HepG2 (cell line): ENCODE measurements around the gene SNX9. TPM values are rescaled to one million over a fixed set of nuclear protein-coding genes. Genes with fewer than 3 reads are reported as not detected.

Experiments used
- ADNP ChIP-seq: sonication (generic); formaldehyde crosslinking; IDR thresholded peaks from 2 replicates; pipeline ENCODE4 v1.4.0; 2020; ENCODE audit warnings: missing genetic modification reagents
- ATF6 ChIP-seq: sonication (generic); formaldehyde crosslinking; conservative IDR thresholded peaks from 2 replicates; pipeline ENCODE4 v1.4.0; 2020; ENCODE audit warnings: missing genetic modification reagents
- EED ChIP-seq: sonication (generic); formaldehyde crosslinking; IDR thresholded peaks from 2 replicates; pipeline ENCODE4 v1.5.0; 2020; ENCODE audit warnings: mild to moderate bottlenecking, missing genetic modification reagents
- MTERF4 ChIP-seq: sonication (generic); formaldehyde crosslinking; IDR thresholded peaks from 2 replicates; pipeline ENCODE4 v1.8.0; 2023; ENCODE audit warnings: mild to moderate bottlenecking, missing genetic modification reagents
- NFIC ChIP-seq: IDR thresholded peaks from 2 replicates; pipeline ENCODE4 v1.6.1; 2012; ENCODE audit warnings: mild to moderate bottlenecking, low read length, inconsistent platforms
- REPIN1 ChIP-seq: sonication (generic); formaldehyde crosslinking; IDR thresholded peaks from 2 replicates; pipeline ENCODE4 v1.8.0; 2022; ENCODE audit warnings: missing genetic modification reagents, low read depth, mild to moderate bottlenecking, borderline replicate concordance
- SMYD3 ChIP-seq: sonication (generic); formaldehyde crosslinking; IDR thresholded peaks from 2 replicates; pipeline ENCODE4 v1.8.1; 2023; ENCODE audit warnings: mild to moderate bottlenecking, missing genetic modification reagents
- ZBTB10 ChIP-seq: sonication (generic); formaldehyde crosslinking; IDR thresholded peaks from 2 replicates; pipeline ENCODE4 v1.4.0; 2020; ENCODE audit warnings: missing genetic modification reagents, borderline replicate concordance
- ZBTB14 ChIP-seq: sonication (generic); formaldehyde crosslinking; IDR thresholded peaks from 2 replicates; pipeline ENCODE4 v1.4.0; 2020; ENCODE audit warnings: missing genetic modification reagents
- ZBTB34 ChIP-seq: sonication (generic); formaldehyde crosslinking; IDR thresholded peaks from 2 replicates; pipeline ENCODE4 v1.8.0; 2022; ENCODE audit warnings: mild to moderate bottlenecking, missing genetic modification reagents
- ZFP82 ChIP-seq: sonication (generic); formaldehyde crosslinking; IDR thresholded peaks from 2 replicates; pipeline ENCODE4 v1.5.1; 2020; ENCODE audit warnings: mild to moderate bottlenecking, missing genetic modification reagents, borderline replicate concordance
- ZNF567 ChIP-seq: sonication (generic); formaldehyde crosslinking; IDR thresholded peaks from 2 replicates; pipeline ENCODE4 v1.8.1; 2023; ENCODE audit warnings: mild to moderate bottlenecking, missing genetic modification reagents, borderline replicate concordance
- polyA plus RNA-seq, 8 experiments: library from polyadenylated mRNA; depleted of rRNA in 3 of 8; stranded (reverse) in 7 of 8; unstranded in 1 of 8; fragments of >200 nt; fragmentation: Illumina TruSeq in 4 of 8; extraction: Trizol in 4 of 8; gene quantifications; 2 replicates each; pipeline versions ENCODE4 v1.2.1 to v1.2.3, GENCODE V29; 2011 to 2016; ENCODE audit warnings: low read depth in 4 of 8, missing spikeins in 1 of 8, mixed read lengths in 1 of 8; ENCODE audit not compliant: insufficient read depth in 1 of 8
- total RNA-seq, 5 experiments: library from RNA; depleted of rRNA; stranded (reverse); fragments of >200 nt; fragmentation: Illumina TruSeq; extraction: Trizol; gene quantifications; 2 replicates each; pipeline ENCODE4 v1.2.3, GENCODE V29; 2016; ENCODE audit warnings: low read depth in 1 of 5

SNX9 gene
- total and polyA plus RNA-seq, 2 of the 13 experiments (the other 11 are each of a cell fraction or from before 2014, with no cell fraction given), result 21.9 to 36.0 TPM

GRCh38 chr6:157954150-157955117 lies 131.4 kb downstream of the SNX9 start (continued):
- TF ChIP-seq ZFP82 (CRISPR knock-in tag) (no peak), MTERF4 (CRISPR knock-in tag) (no peak; the same call in 1 of the 2 replicates), EED (CRISPR knock-in tag) (no peak), ZBTB34 (0 out of 2 replicates have a peak, but pooled peaks have one; percentile 21), REPIN1 (CRISPR knock-in tag) (peak; percentile 84), NFIC (peak; percentile 88), ZNF567 (peak; percentile 87), ZBTB14 (CRISPR knock-in tag) (no peak), ADNP (CRISPR knock-in tag) (peak; percentile 77; the same call in 1 of the 2 replicates), SMYD3 (CRISPR knock-in tag) (peak; percentile 88; the same call in 1 of the 2 replicates), ATF6 (CRISPR knock-in tag) (no peak), ZBTB10 (CRISPR knock-in tag) (peak; percentile 72; the same call in 1 of the 2 replicates)
